ENCODE results near the gene PTTG1IP2. TPM values are rescaled to one million over a fixed set of nuclear protein-coding genes. Genes with fewer than 3 reads are reported as not detected.

The PTTG1IP2 gene
- total RNA-seq, 1 experiment from 2014 or later: not detected

DNA sequence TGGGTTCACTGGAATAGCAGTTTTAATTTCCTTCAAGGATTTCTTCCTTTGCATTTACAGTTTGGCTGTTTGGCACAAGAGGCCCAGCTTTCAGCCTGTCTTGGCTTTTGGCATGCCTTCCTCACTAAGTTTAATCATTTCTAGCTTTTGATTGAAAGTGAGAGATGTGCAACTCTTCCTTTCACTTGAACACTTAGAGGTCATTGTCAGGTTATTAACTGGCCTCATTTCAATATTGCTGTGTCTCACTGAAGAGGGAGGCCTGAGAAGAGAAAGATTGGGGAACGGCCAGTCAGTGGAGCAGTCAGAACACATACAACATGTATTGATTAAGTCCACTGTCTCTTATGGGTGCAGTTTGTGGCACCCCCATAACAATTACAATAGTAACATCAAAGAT lies 33.9 kb downstream of the PTTG1IP2 start:
- no TSS peak for BruUV-seq (replicated peaks)
- Histone ChIP-seq H3K36me3 (ENCODE audit: insufficient read depth, low read length, poor library complexity, severe bottlenecking) (no peaks in the 10 kb centered on the region), H3K4me3 (ENCODE audit: low read depth, low read length, poor library complexity, severe bottlenecking) (no peak overlapping the region), H3K4me1 (ENCODE audit: insufficient read depth, low read length, poor library complexity, severe bottlenecking) (no peaks in the 10 kb centered on the region), H3K9me3 (ENCODE audit: low read depth, low read length, poor library complexity, severe bottlenecking) (no peaks in the 10 kb centered on the region), H3K27ac (ENCODE audit: low read depth, low read length, poor library complexity, severe bottlenecking) (no peak overlapping the region), H3K27me3 (replicated peaks; ENCODE audit: insufficient read depth, low read depth, low read length, poor library complexity) (no peaks in the 10 kb centered on the region)
- CTCF ChIA-PET: no interaction called here
- POLR2A ChIA-PET (ENCODE audit: low non-redundant PET): no interaction called here
- intact Hi-C loops (cut with micrococcal nuclease; ENCODE audit: unreplicated experiment): no loop called here
- TF ChIP-seq, protein P1, sequence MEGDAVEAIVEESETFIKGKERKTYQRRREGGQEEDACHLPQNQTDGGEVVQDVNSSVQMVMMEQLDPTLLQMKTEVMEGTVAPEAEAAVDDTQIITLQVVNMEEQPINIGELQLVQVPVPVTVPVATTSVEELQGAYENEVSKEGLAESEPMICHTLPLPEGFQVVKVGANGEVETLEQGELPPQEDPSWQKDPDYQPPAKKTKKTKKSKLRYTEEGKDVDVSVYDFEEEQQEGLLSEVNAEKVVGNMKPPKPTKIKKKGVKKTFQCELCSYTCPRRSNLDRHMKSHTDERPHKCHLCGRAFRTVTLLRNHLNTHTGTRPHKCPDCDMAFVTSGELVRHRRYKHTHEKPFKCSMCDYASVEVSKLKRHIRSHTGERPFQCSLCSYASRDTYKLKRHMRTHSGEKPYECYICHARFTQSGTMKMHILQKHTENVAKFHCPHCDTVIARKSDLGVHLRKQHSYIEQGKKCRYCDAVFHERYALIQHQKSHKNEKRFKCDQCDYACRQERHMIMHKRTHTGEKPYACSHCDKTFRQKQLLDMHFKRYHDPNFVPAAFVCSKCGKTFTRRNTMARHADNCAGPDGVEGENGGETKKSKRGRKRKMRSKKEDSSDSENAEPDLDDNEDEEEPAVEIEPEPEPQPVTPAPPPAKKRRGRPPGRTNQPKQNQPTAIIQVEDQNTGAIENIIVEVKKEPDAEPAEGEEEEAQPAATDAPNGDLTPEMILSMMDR (conservative IDR thresholded peaks at IDR 0.05; ENCODE audit: low read depth, low read length): no peak
- TF ChIP-seq EZH2 (IDR thresholded peaks at IDR 0.05; ENCODE audit: borderline replicate concordance, low read depth, low read length, poor library complexity, severe bottlenecking): no peak
- DNase-seq (ENCODE audit: low spot score): no peak

DNA sequence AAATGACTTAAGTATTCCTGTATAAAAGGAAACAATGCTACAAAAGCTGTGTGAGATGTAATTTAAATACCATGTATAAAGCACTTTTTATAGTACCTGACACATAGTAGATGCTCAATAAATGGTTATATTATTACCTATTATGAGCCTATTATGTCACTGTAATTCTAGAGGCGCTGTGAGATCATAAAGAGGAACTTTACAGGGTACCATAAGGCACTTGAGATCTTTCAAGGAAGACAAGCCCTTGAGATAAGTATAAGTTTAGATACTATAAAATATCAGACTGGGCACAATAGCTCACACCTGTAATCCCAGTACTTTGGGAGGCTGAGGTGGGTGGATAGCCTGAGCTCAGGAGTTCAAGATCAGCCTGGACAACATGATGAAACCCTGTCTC lies 38.3 kb downstream of the PTTG1IP2 start:
- Histone ChIP-seq H3K4me1 (ENCODE audit: insufficient read depth, low read length, poor library complexity, severe bottlenecking) (no peaks in the 10 kb centered on the region), H3K27ac (ENCODE audit: low read depth, low read length, poor library complexity, severe bottlenecking) (no peak overlapping the region), H3K36me3 (ENCODE audit: insufficient read depth, low read length, poor library complexity, severe bottlenecking) (no peaks in the 10 kb centered on the region), H3K9me3 (ENCODE audit: low read depth, low read length, poor library complexity, severe bottlenecking) (no peaks in the 10 kb centered on the region), H3K4me3 (ENCODE audit: low read depth, low read length, poor library complexity, severe bottlenecking) (no peak overlapping the region), H3K27me3 (replicated peaks; ENCODE audit: insufficient read depth, low read depth, low read length, poor library complexity) (no peaks in the 10 kb centered on the region)
- POLR2A ChIA-PET (ENCODE audit: low non-redundant PET): no interaction called here
- TF ChIP-seq EZH2 (IDR thresholded peaks at IDR 0.05; ENCODE audit: borderline replicate concordance, low read depth, low read length, poor library complexity, severe bottlenecking): no peak
- TF ChIP-seq, protein P1 (conservative IDR thresholded peaks at IDR 0.05; ENCODE audit: low read depth, low read length): no peak
- intact Hi-C loops (cut with micrococcal nuclease; ENCODE audit: unreplicated experiment): no loop called here
- CTCF ChIA-PET: no interaction called here
- no TSS peak for BruUV-seq (replicated peaks)
- DNase-seq (ENCODE audit: low spot score): no peak

DNA sequence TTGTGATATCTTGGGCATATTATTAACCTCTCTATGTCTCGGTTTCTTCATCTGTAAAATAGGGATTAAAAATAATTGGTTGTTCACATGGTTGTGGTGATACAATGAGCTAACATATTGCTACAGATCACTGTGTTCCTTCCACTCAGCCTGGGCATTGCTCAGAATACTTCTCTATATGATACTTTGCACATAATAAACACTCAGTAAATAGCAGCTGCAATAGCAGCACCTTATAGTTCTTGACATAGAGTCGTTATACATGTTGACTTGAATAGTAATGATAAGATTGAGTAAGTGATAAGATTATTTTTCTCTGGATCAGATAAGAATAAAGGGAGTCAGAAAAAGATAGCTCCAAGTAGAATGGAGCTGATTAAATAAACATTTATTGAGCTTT lies 42.3 kb downstream of the PTTG1IP2 start:
- ChIA-PET CTCF (interaction anchor here (0.6 kb wide), 1 partner anchor 82 kb away, joined by 3 read pairs; no protein-coding TSS in a partner anchor), POLR2A (ENCODE audit: low non-redundant PET) (interaction anchor here (0.7 kb wide), 1 partner anchor 517 kb away, joined by 3 read pairs; no protein-coding TSS in a partner anchor)
- TF ChIP-seq, protein P1 (conservative IDR thresholded peaks at IDR 0.05; ENCODE audit: low read depth, low read length): no peak
- TF ChIP-seq EZH2 (IDR thresholded peaks at IDR 0.05; ENCODE audit: borderline replicate concordance, low read depth, low read length, poor library complexity, severe bottlenecking): no peak
- Histone ChIP-seq H3K27me3 (replicated peaks; ENCODE audit: insufficient read depth, low read depth, low read length, poor library complexity) (no peaks in the 10 kb centered on the region), H3K27ac (ENCODE audit: low read depth, low read length, poor library complexity, severe bottlenecking) (no peak overlapping the region), H3K4me1 (ENCODE audit: insufficient read depth, low read length, poor library complexity, severe bottlenecking) (no peaks in the 10 kb centered on the region), H3K36me3 (ENCODE audit: insufficient read depth, low read length, poor library complexity, severe bottlenecking) (no peaks in the 10 kb centered on the region), H3K9me3 (ENCODE audit: low read depth, low read length, poor library complexity, severe bottlenecking) (no peaks in the 10 kb centered on the region), H3K4me3 (ENCODE audit: low read depth, low read length, poor library complexity, severe bottlenecking) (no peak overlapping the region)
- BruUV-seq (replicated peaks): no TSS peak
- intact Hi-C loops (cut with micrococcal nuclease; ENCODE audit: unreplicated experiment): no loop called here
- DNase-seq (ENCODE audit: low spot score): no peak

Data from A673 (cell line).